Measurements from ENCODE around the gene PECR. TPM values are rescaled to one million over a fixed set of nuclear protein-coding genes. Genes with fewer than 3 reads are reported as not detected.

The PECR gene
- total and polyA plus RNA-seq, 2 of the 13 experiments (the other 11 are each of a cell fraction or from before 2014, with no cell fraction given), result 151 to 153 TPM

- TF ChIP-seq ZNF83 (CRISPR knock-in tag; IDR thresholded peaks at IDR 0.05; ENCODE audit: borderline replicate concordance) (peak; percentile 98), ZNF292 (CRISPR knock-in tag; IDR thresholded peaks at IDR 0.05; ENCODE audit: borderline replicate concordance, low read depth) (peak; percentile 87), ATAD3A (CRISPR knock-in tag; IDR thresholded peaks at IDR 0.05) (no peak), ZNF780A (CRISPR knock-in tag; IDR thresholded peaks at IDR 0.05) (0 out of 2 replicates have a peak, but pooled peaks have one; percentile 76), ZZZ3 (CRISPR knock-in tag; IDR thresholded peaks at IDR 0.05; ENCODE audit: borderline replicate concordance) (no peak), ZNF280B (CRISPR knock-in tag; IDR thresholded peaks at IDR 0.05; ENCODE audit: borderline replicate concordance) (peak; percentile 93; the same call in 1 of the 2 replicates), ZNF567 (CRISPR knock-in tag; IDR thresholded peaks at IDR 0.05; ENCODE audit: borderline replicate concordance) (peak; percentile 95), ZHX2 (IDR thresholded peaks at IDR 0.05; ENCODE audit: low read depth) (no peak), ZHX2 (CRISPR knock-in tag; IDR thresholded peaks at IDR 0.05; ENCODE audit: borderline replicate concordance) (no peak), MTA3 (CRISPR knock-in tag; IDR thresholded peaks at IDR 0.05) (no peak), ZNF160 (CRISPR knock-in tag; IDR thresholded peaks at IDR 0.05) (peak; percentile 95)
- TF ChIP-seq, protein P1, sequence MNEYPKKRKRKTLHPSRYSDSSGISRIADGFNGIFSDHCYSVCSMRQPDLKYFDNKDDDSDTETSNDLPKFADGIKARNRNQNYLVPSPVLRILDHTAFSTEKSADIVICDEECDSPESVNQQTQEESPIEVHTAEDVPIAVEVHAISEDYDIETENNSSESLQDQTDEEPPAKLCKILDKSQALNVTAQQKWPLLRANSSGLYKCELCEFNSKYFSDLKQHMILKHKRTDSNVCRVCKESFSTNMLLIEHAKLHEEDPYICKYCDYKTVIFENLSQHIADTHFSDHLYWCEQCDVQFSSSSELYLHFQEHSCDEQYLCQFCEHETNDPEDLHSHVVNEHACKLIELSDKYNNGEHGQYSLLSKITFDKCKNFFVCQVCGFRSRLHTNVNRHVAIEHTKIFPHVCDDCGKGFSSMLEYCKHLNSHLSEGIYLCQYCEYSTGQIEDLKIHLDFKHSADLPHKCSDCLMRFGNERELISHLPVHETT (CRISPR knock-in tag; conservative IDR thresholded peaks at IDR 0.05), result peak; percentile 69; the same call in 1 of the 2 replicates
- TF ChIP-seq, protein P2, sequence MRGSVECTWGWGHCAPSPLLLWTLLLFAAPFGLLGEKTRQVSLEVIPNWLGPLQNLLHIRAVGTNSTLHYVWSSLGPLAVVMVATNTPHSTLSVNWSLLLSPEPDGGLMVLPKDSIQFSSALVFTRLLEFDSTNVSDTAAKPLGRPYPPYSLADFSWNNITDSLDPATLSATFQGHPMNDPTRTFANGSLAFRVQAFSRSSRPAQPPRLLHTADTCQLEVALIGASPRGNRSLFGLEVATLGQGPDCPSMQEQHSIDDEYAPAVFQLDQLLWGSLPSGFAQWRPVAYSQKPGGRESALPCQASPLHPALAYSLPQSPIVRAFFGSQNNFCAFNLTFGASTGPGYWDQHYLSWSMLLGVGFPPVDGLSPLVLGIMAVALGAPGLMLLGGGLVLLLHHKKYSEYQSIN (CRISPR knock-in tag; IDR thresholded peaks at IDR 0.05; ENCODE audit: borderline replicate concordance), result no peak
- TF ChIP-seq, protein P3, sequence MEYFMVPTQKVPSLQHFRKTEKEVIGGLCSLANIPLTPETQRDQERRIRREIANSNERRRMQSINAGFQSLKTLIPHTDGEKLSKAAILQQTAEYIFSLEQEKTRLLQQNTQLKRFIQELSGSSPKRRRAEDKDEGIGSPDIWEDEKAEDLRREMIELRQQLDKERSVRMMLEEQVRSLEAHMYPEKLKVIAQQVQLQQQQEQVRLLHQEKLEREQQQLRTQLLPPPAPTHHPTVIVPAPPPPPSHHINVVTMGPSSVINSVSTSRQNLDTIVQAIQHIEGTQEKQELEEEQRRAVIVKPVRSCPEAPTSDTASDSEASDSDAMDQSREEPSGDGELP (IDR thresholded peaks at IDR 0.05; ENCODE audit: borderline replicate concordance, low read depth), result peak; percentile 96; the same call in 1 of the 2 replicates
These were observed at the start of gene PECR, which contains the start of gene TMEM169 (continued) for GRCh38 chr2:216081487-216082116.
